SK-N-SH treated with all-trans-retinoic acid at 6 μM for 48 hours (cell line): ENCODE results near the gene GUK1.

Source experiments
- ARNTL ChIP-seq: fragments of 450-650 bp; formaldehyde crosslinking; IDR thresholded peaks from 2 replicates; pipeline ENCODE4 v1.5.0; 2020; ENCODE audit warnings: low read depth, mild to moderate bottlenecking, moderate library complexity, borderline replicate concordance
- CREB5 ChIP-seq: fragments of 250-450 bp; sonication (Bioruptor Pico); IDR thresholded peaks from 2 replicates; pipeline ENCODE4 v1.5.1; 2020; ENCODE audit warnings: low read depth, mild to moderate bottlenecking, moderate library complexity
- RARB ChIP-seq: fragments of 250-450 bp; sonication (Bioruptor Pico); IDR thresholded peaks from 2 replicates; pipeline ENCODE4 v1.8.0; 2021; ENCODE audit warnings: mild to moderate bottlenecking, moderate library complexity
- ZFP3 ChIP-seq: fragments of 250-450 bp; sonication (Bioruptor Pico); IDR thresholded peaks from 2 replicates; pipeline ENCODE4 v1.5.0; 2020; ENCODE audit warnings: mild to moderate bottlenecking, moderate library complexity
- ZNF70 ChIP-seq: fragments of 450-650 bp; formaldehyde crosslinking; IDR thresholded peaks from 2 replicates; pipeline ENCODE4 v1.5.0; 2020; ENCODE audit warnings: mild to moderate bottlenecking, moderate library complexity
- TF ChIP-seq, protein P1 (sequence below): fragments of 250-450 bp; sonication (Bioruptor Pico); IDR thresholded peaks from 2 replicates; pipeline ENCODE4 v1.8.0; 2020; ENCODE audit warnings: mild to moderate bottlenecking, moderate library complexity, borderline replicate concordance

DNA sequence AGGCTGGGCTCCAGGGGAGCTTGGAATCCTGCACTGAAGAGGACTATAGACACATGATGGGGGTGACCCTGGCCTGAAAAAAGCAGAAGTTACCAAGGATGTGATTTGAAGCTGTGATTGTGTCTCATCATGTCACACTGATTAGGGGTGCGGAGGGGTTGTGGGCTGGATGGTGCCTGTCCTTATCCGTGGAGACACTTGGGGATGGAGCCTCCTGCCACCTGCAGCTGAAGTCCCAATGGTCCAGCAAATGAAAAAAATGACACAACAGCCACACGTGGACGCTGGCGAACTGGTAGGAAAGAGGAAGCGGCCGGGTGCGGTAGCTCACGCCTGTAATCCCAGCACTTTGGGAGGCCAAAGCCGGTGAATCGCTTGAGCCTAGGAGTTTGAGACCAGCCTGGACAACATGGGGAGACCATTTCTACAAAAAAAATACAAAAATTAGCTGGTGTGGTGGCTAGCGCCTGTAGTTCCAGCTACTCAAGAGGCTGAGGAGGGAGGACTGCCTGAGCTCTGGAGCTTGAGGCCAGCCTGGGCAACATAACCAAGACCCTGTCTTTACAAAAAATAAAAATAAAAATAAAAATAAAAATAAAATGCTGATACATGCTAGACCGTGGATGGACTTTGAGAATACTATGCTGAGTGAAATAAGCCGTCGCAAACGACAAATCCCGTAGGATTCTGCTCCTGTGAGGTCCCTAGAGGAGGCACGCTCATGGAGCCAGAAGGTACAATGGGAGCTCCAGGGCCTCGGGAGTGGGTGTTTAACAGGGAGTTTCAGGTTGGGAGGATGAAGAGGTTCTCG, 24.7 kb downstream of the GUK1 start:
- no peak for TF ChIP-seq ZNF70 (CRISPR knock-in tag)
- peak; percentile 72; the same call in 1 of the 2 replicates for TF ChIP-seq RARB
- no peak for TF ChIP-seq ZFP3
- TF ChIP-seq CREB5 (CRISPR knock-in tag), result no peak
- no peak for TF ChIP-seq ARNTL (CRISPR knock-in tag)
- TF ChIP-seq, protein P1, sequence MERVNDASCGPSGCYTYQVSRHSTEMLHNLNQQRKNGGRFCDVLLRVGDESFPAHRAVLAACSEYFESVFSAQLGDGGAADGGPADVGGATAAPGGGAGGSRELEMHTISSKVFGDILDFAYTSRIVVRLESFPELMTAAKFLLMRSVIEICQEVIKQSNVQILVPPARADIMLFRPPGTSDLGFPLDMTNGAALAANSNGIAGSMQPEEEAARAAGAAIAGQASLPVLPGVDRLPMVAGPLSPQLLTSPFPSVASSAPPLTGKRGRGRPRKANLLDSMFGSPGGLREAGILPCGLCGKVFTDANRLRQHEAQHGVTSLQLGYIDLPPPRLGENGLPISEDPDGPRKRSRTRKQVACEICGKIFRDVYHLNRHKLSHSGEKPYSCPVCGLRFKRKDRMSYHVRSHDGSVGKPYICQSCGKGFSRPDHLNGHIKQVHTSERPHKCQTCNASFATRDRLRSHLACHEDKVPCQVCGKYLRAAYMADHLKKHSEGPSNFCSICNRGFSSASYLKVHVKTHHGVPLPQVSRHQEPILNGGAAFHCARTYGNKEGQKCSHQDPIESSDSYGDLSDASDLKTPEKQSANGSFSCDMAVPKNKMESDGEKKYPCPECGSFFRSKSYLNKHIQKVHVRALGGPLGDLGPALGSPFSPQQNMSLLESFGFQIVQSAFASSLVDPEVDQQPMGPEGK (CRISPR knock-in tag), result no peak
